Activated CD4-positive, alpha-beta T cell treated with anti-CD3 and anti-CD28 coated beads for 1 hour (primary cell): Measurements from ENCODE around the gene ANKUB1.

Experiments
- DNase-seq: peaks from one replicate; pipeline ENCODE4 v3.0.0-alpha.2; 2020

ANKUB1 gene

GRCh38 chr3:149753717-149754116 lies 38.6 kb downstream of the ANKUB1 start:
- DNase-seq, result no peak

GRCh38 chr3:149752788-149753136 lies 39.6 kb downstream of the ANKUB1 start:
- no peak for DNase-seq

- DNase-seq, result peak; percentile 58
Observed at GRCh38 chr3:149752051-149752787, 40.1 kb downstream of the ANKUB1 start, which contains the start of gene COMMD2. Gene COMMD2, minus strand, starts transcription at chr3:149752489. Its CDS starts 45 bp downstream, at chr3:149752444.

- DNase-seq, result no peak
Observed at GRCh38 chr3:149751551-149751950, 40.8 kb downstream of the ANKUB1 start.

GRCh38 chr3:149744606-149745005 lies 47.7 kb downstream of the ANKUB1 start:
- no peak for DNase-seq

GRCh38 chr3:149744151-149744550 lies 48.2 kb downstream of the ANKUB1 start:
- DNase-seq, result no peak

- no peak for DNase-seq
Observed at GRCh38 chr3:149739396-149739795, 53.0 kb downstream of the ANKUB1 start.

GRCh38 chr3:149738876-149739275 lies 53.5 kb downstream of the ANKUB1 start:
- DNase-seq, result no peak

GRCh38 chr3:149736953-149737205 lies 55.5 kb downstream of the ANKUB1 start:
- no peak for DNase-seq

- no peak for DNase-seq
Observed at GRCh38 chr3:149736175-149736952, 56.0 kb downstream of the ANKUB1 start.

GRCh38 chr3:149732234-149732633 lies 60.1 kb downstream of the ANKUB1 start:
- no peak for DNase-seq

- no peak for DNase-seq
Observed at GRCh38 chr3:149727656-149728055, 64.7 kb downstream of the ANKUB1 start.

GRCh38 chr3:149726716-149727407 lies 65.5 kb downstream of the ANKUB1 start:
- no peak for DNase-seq

GRCh38 chr3:149723781-149724180 lies 68.6 kb downstream of the ANKUB1 start:
- no peak for DNase-seq

GRCh38 chr3:149720918-149721317 lies 71.4 kb downstream of the ANKUB1 start:
- no peak for DNase-seq

GRCh38 chr3:149717391-149718056 lies 74.8 kb downstream of the ANKUB1 start:
- DNase-seq, result no peak

GRCh38 chr3:149716984-149717383 lies 75.4 kb downstream of the ANKUB1 start:
- DNase-seq, result no peak

- DNase-seq, result no peak
Observed at GRCh38 chr3:149715247-149715646, 77.1 kb downstream of the ANKUB1 start.

GRCh38 chr3:149713730-149714654 lies 78.4 kb downstream of the ANKUB1 start:
- DNase-seq, result no peak
